ENCODE measurements around the gene EFNA3. TPM values are rescaled to one million over a fixed set of nuclear protein-coding genes. Genes with fewer than 3 reads are reported as not detected.
"Not testable (repeated sequence)": the region's sequence is repeated elsewhere in the genome, so short reads cannot be mapped to it uniquely, and the experiment has no call there.

Gene EFNA3
- total and polyA plus RNA-seq, 3 experiments from 2014 or later, result 0.94 to 1.4 (median 1.0) TPM

DNA sequence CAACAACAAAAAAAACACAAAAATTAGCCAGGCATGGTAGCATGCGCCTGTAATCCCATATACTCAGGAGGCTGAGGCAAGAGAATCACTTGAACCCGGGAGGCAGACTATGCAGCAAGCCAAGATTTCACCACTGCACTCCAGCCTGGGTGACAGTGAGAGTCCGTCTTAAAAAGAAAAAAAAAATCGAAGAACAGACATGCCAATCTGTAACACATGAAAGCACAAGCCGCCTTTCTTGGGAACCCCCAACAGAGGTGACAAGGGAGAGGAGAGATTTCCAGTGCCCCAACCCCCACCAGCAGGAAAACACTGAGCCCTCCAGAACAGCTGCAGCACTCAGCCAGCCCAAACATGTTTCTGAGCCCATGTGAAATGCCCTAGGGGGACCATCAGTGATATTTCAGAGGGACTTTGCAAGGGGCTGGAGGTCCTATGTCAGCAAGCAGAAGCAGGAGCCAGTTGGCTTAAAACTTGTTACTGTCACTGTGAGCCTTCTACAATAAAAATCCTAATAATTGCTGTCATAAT is 34.9 kb downstream of the EFNA3 start:
- H3K27ac Mint-ChIP-seq, result no peak overlapping the region
- peaks cover 9 to 21% of the 10 kb centered on the region in 2 donors for H3K27me3 Mint-ChIP-seq
- no peaks in the 10 kb centered on the region for H3K4me1 Mint-ChIP-seq
- H3K9me3 Mint-ChIP-seq, result no peaks in the 10 kb centered on the region
- no peak for DNase-seq
- no peak overlapping the region for H3K4me3 Mint-ChIP-seq
- H3K9me3 ChIP-seq (ENCODE audit: low read length), result no peaks in the 10 kb centered on the region
- H3K36me3 Mint-ChIP-seq, result no peaks in the 10 kb centered on the region
- ChIA-PET POLR2A (no interaction called here), CTCF (interaction anchor here (1.8 kb wide), 1 partner anchor 59 kb away, joined by 3 read pairs; the partner anchor contains the start of gene KRTCAP2)
- H3K27me3 ChIP-seq (ENCODE audit: insufficient read depth, low read length, poor library complexity, severe bottlenecking), result no peaks in the 10 kb centered on the region
- no peak overlapping the region for H3K27ac ChIP-seq (ENCODE audit: low read depth, low read length)
- no peaks in the 10 kb centered on the region for H3K36me3 ChIP-seq (ENCODE audit: insufficient read depth, low read length)
- no peaks in the 10 kb centered on the region for H3K4me1 ChIP-seq (ENCODE audit: insufficient read depth, low read length)
- no peak overlapping the region for H3K4me3 ChIP-seq (ENCODE audit: low read length)

DNA sequence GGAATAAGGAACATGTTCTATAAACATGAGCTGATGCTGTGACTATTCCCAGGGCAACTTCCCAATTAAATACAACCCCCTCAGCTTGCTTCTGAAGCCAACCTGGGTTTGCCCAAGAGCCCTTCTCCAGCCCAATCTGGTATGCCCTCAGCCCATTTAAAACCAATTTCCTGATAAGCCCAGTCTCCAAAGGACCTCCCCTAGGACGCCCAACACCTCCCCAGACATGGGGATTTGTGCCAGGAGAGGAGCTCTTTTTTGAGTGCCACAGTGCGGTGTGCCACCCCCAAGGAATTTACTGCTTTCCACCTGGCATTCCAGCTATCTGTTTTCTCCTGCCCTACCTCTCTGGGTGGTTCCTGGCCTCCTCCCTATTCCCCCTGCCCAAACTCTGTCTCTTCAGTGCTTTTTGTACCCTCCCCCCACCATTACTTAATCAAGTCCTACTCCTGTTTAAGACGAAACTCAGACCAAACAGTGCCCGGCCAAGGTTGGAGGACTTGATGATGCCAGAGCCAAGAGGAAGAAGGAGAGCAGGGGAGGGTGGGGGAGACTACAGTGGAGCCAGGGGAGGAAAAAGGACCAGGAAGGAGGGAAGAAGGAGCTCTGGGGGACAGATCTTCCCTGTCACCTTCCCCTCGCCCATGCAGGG is 37.6 kb downstream of the EFNA3 start:
- Histone ChIP-seq H3K4me3 (ENCODE audit: low read length) (no peak overlapping the region), H3K36me3 (ENCODE audit: insufficient read depth, low read length) (no peaks in the 10 kb centered on the region), H3K9me3 (ENCODE audit: low read length) (no peaks in the 10 kb centered on the region), H3K27ac (ENCODE audit: low read depth, low read length) (no peak overlapping the region), H3K4me1 (ENCODE audit: insufficient read depth, low read length) (no peaks in the 10 kb centered on the region), H3K27me3 (ENCODE audit: insufficient read depth, low read length, poor library complexity, severe bottlenecking) (no peaks in the 10 kb centered on the region)
- Mint-ChIP-seq H3K4me3 (no peak overlapping the region), H3K36me3 (no peaks in the 10 kb centered on the region), H3K27ac (no peak overlapping the region), H3K9me3 (no peaks in the 10 kb centered on the region), H3K27me3 (peaks cover 7 to 21% of the 10 kb centered on the region in 2 donors), H3K4me1 (no peaks in the 10 kb centered on the region)
- ChIA-PET CTCF (interaction anchor here (0.7 to 1.8 kb wide), 4 partner anchors 24 to 56 kb away, joined by 3 to 4 read pairs (median 4); partner anchors contain the start of gene KRTCAP2), POLR2A (no interaction called here)
- DNase-seq, result no peak

DNA sequence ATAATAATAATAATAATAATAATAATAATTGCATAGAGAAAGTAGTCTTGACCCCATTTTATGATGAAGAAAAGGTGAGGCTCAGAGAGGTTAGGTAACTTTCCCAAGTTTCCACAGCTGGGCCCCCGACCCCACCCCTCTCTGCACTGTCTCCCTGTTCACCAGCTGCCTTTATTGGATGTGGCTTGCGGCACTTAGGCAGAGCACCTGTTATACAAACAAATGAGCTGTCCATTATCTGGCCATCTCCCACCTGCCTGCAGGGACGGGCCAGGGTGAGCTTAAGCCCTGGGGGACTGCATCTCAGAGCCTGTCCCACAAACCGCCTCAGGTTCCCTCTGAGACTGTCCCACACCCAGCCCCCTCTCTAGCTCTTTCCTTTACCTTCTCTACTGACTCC is 39.0 kb downstream of the EFNA3 start:
- no peaks in the 10 kb centered on the region for H3K36me3 ChIP-seq (ENCODE audit: insufficient read depth, low read length)
- no peaks in the 10 kb centered on the region for H3K4me1 ChIP-seq (ENCODE audit: insufficient read depth, low read length)
- ChIA-PET POLR2A (interaction anchor here (0.7 kb wide), 1 partner anchor 45 kb away, joined by 3 read pairs; no protein-coding TSS in a partner anchor), CTCF (interaction anchor here (1.1 to 1.8 kb wide), 3 partner anchors 26 to 55 kb away, joined by 4 to 5 read pairs (median 4); partner anchors contain the start of gene KRTCAP2)
- Mint-ChIP-seq H3K9me3 (no peaks in the 10 kb centered on the region), H3K36me3 (no peaks in the 10 kb centered on the region), H3K4me3 (no peak overlapping the region), H3K27ac (no peak overlapping the region), H3K4me1 (no peaks in the 10 kb centered on the region), H3K27me3 (peaks cover 5 to 21% of the 10 kb centered on the region in 2 donors)
- no peaks in the 10 kb centered on the region for H3K27me3 ChIP-seq (ENCODE audit: insufficient read depth, low read length, poor library complexity, severe bottlenecking)
- H3K9me3 ChIP-seq (ENCODE audit: low read length), result no peaks in the 10 kb centered on the region
- no peak for DNase-seq
- H3K4me3 ChIP-seq (ENCODE audit: low read length), result no peak overlapping the region
- no peak overlapping the region for H3K27ac ChIP-seq (ENCODE audit: low read depth, low read length)

DNA sequence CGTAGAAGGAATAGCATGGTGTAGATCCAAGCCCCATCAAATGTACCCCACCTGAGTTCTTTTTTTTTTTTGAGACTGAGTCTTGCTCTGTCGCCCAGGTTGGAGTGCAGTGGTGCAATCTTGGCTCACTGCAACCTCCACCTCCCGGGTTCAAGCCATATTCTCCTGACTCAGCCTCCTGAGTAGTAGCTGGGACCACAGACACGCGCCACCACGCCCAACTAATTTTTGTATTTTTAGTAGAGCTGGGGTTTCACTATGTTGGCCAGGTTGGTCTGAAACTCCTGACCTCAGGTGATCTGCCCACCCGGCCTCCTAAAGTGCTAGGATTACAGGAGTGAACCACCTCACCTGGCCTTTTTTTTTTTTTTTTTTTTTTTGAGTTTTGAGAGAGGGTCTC is 39.5 kb downstream of the EFNA3 start:
- DNase-seq; H3K9me3 ChIP-seq (ENCODE audit: low read length); H3K4me3 ChIP-seq (ENCODE audit: low read length); H3K27ac ChIP-seq (ENCODE audit: low read depth, low read length); H3K36me3 Mint-ChIP-seq; H3K27ac Mint-ChIP-seq; H3K36me3 ChIP-seq (ENCODE audit: insufficient read depth, low read length); H3K4me1 Mint-ChIP-seq; H3K4me1 ChIP-seq (ENCODE audit: insufficient read depth, low read length); H3K4me3 Mint-ChIP-seq; H3K9me3 Mint-ChIP-seq; H3K27me3 ChIP-seq (ENCODE audit: insufficient read depth, low read length, poor library complexity, severe bottlenecking): not testable (repeated sequence)
- POLR2A ChIA-PET, result interaction anchor here (0.7 kb wide), 1 partner anchor 44 kb away, joined by 3 read pairs; no protein-coding TSS in a partner anchor
- H3K27me3 Mint-ChIP-seq, result peaks cover 5 to 21% of the 10 kb centered on the region in 2 donors
- CTCF ChIA-PET, result interaction anchor here (1.1 to 1.8 kb wide), 3 partner anchors 26 to 55 kb away, joined by 4 to 5 read pairs (median 4); partner anchors contain the start of gene KRTCAP2

DNA sequence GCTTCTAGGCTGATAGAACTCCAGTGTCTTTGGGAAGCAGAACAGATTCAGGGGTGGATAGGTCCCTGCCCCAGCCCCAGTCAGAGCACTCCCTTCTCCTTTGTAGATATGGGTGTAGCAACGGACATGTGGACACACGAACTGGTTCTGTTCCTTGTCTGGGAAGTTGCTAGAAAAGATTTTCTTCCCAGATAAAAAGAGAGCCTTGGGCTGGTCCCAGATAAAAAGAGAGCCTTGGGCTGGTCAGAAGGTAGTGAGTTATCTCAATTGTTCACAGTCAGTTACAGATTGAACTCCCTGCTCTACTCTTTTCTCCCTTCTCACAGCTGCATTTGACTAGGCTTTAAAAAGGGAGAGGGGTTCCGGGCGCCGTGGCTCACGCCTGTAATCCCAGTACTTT is 41.6 kb downstream of the EFNA3 start:
- peaks cover 4 to 20% of the 10 kb centered on the region in 2 donors for H3K27me3 Mint-ChIP-seq
- H3K4me1 Mint-ChIP-seq, result no peaks in the 10 kb centered on the region

DNA sequence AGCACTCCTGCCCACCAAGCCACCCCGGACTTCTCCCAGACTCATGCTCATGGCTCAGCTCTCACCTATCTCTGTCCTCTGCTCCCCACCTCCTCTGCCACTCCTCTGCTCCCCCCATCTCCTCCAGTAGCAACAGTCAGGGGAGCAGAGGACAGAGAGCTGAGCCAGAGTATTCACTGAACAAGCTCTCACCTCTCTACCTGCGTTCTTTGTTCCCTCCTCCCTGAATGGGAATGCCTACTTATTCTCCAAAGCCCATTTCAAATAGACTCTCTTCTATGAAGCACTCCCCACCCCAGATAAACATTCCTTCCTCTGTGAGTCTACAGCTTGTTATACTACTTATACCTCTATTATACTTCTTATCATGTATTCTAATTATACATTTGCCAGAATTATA is 42.6 kb downstream of the EFNA3 start:
- no peaks in the 10 kb centered on the region for H3K9me3 Mint-ChIP-seq
- no peaks in the 10 kb centered on the region for H3K36me3 ChIP-seq (ENCODE audit: insufficient read depth, low read length)
- no peaks in the 10 kb centered on the region for H3K27me3 ChIP-seq (ENCODE audit: insufficient read depth, low read length, poor library complexity, severe bottlenecking)
- POLR2A ChIA-PET, result no interaction called here
- no peak for DNase-seq
- no peaks in the 10 kb centered on the region for H3K36me3 Mint-ChIP-seq
- H3K4me1 ChIP-seq (ENCODE audit: insufficient read depth, low read length), result peaks cover under 1% of the 10 kb centered on the region
- H3K4me1 Mint-ChIP-seq, result peaks cover 0 to 2% (median 0%) of the 10 kb centered on the region in 3 donors
- H3K9me3 ChIP-seq (ENCODE audit: low read length), result no peaks in the 10 kb centered on the region
- CTCF ChIA-PET, result interaction anchor here (1.1 to 1.3 kb wide), 2 partner anchors 30 to 52 kb away, joined by 3 to 4 read pairs; partner anchors contain the start of gene KRTCAP2
- peaks cover 4 to 14% of the 10 kb centered on the region in 2 donors for H3K27me3 Mint-ChIP-seq
- H3K27ac Mint-ChIP-seq, result no peak overlapping the region
- no peak overlapping the region for H3K4me3 Mint-ChIP-seq
- no peak overlapping the region for H3K4me3 ChIP-seq (ENCODE audit: low read length)
- H3K27ac ChIP-seq (ENCODE audit: low read depth, low read length), result no peak overlapping the region

More for the DNA sequence above, 41.6 kb downstream of the EFNA3 start:
- no peak for DNase-seq
- no peaks in the 10 kb centered on the region for H3K9me3 ChIP-seq (ENCODE audit: low read length)
- ChIA-PET CTCF (interaction anchor here (1.3 kb wide), 1 partner anchor 29 kb away, joined by 3 read pairs; no protein-coding TSS in a partner anchor), POLR2A (no interaction called here)
- Mint-ChIP-seq H3K9me3 (no peaks in the 10 kb centered on the region), H3K36me3 (no peaks in the 10 kb centered on the region), H3K4me3 (no peak overlapping the region), H3K27ac (no peak overlapping the region)
- H3K36me3 ChIP-seq (ENCODE audit: insufficient read depth, low read length), result no peaks in the 10 kb centered on the region
- H3K27ac ChIP-seq (ENCODE audit: low read depth, low read length), result peak overlapping the region; percentile 4
- H3K4me1 ChIP-seq (ENCODE audit: insufficient read depth, low read length), result no peaks in the 10 kb centered on the region
- no peak overlapping the region for H3K4me3 ChIP-seq (ENCODE audit: low read length)
- no peaks in the 10 kb centered on the region for H3K27me3 ChIP-seq (ENCODE audit: insufficient read depth, low read length, poor library complexity, severe bottlenecking)

DNA sequence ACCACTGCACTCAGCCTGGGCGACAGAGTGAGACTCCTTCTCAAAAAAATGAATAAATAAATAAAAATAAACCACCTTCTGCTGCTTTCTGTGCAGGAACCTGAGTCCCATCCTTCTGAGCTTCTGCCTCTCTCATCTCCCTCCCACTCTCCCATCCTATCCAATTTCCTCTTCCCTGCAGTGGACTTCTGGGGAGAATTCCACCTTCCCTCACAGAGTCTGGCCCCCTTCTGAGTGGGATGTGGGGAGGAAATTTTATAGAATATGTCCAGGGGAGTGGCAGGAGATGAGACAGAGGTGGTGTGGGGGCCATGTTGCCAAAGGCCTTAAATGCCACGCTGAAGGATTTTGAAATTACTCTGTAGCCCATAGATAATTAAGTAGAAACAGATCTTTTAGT is 43.7 kb downstream of the EFNA3 start:
- H3K4me3 ChIP-seq (ENCODE audit: low read length), result no peak overlapping the region
- peaks cover 4 to 12% of the 10 kb centered on the region in 2 donors for H3K27me3 Mint-ChIP-seq
- H3K27ac Mint-ChIP-seq, result no peak overlapping the region
- DNase-seq, result no peak
- H3K36me3 ChIP-seq (ENCODE audit: insufficient read depth, low read length), result no peaks in the 10 kb centered on the region
- no peaks in the 10 kb centered on the region for H3K36me3 Mint-ChIP-seq
- no peaks in the 10 kb centered on the region for H3K9me3 ChIP-seq (ENCODE audit: low read length)
- no peak overlapping the region for H3K4me3 Mint-ChIP-seq
- no peak overlapping the region for H3K27ac ChIP-seq (ENCODE audit: low read depth, low read length)
- no peaks in the 10 kb centered on the region for H3K27me3 ChIP-seq (ENCODE audit: insufficient read depth, low read length, poor library complexity, severe bottlenecking)
- no peaks in the 10 kb centered on the region for H3K9me3 Mint-ChIP-seq
- ChIA-PET CTCF (interaction anchor here (1.0 to 1.8 kb wide), 3 partner anchors 12 to 31 kb away, joined by 3 read pairs; partner anchors contain the start of gene SLC50A1), POLR2A (no interaction called here)
- H3K4me1 ChIP-seq (ENCODE audit: insufficient read depth, low read length), result peaks cover 11% of the 10 kb centered on the region
- H3K4me1 Mint-ChIP-seq, result peaks cover 8% of the 10 kb centered on the region in 3 donors

DNA sequence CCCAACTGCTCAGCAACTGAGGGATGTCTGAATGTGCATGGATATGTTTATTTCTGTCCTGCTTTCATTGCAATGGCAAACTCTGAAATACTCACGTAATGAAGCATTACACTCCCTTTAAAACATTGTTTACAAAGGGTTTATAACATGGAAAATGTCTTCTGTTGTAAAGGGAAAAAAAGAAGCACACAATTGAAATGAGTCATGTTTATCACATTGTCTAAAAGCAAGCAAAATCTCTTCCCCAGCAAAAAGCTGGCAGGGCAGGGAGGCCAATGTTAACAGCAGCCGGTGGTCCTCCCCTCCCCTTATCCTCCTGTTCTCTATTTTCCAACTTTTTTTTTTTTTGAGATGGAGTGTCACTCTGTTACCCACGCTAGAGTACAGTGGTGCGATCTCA is 45.2 kb downstream of the EFNA3 start:
- Mint-ChIP-seq H3K4me3 (no peak overlapping the region), H3K27me3 (peaks cover 12 to 18% of the 10 kb centered on the region in 2 donors), H3K36me3 (no peaks in the 10 kb centered on the region), H3K4me1 (peaks cover 18 to 21% (median 19%) of the 10 kb centered on the region in 3 donors), H3K27ac (no peak overlapping the region), H3K9me3 (no peaks in the 10 kb centered on the region)
- DNase-seq, result no peak
- ChIA-PET CTCF (no interaction called here), POLR2A (no interaction called here)
- Histone ChIP-seq H3K36me3 (ENCODE audit: insufficient read depth, low read length) (no peaks in the 10 kb centered on the region), H3K9me3 (ENCODE audit: low read length) (no peaks in the 10 kb centered on the region), H3K27ac (ENCODE audit: low read depth, low read length) (no peak overlapping the region), H3K4me3 (ENCODE audit: low read length) (no peak overlapping the region), H3K27me3 (ENCODE audit: insufficient read depth, low read length, poor library complexity, severe bottlenecking) (no peaks in the 10 kb centered on the region), H3K4me1 (ENCODE audit: insufficient read depth, low read length) (peaks cover 22% of the 10 kb centered on the region)
